Rectal smooth muscle tissue (tissue), 1 donor: ENCODE measurements around the gene AP1S1.
A peak's percentile ranks its signal among the peaks of the same experiment; 100 is the strongest.

ENCODE experiments used
- H3K27ac ChIP-seq: one replicate; pipeline ENCODE4 v1.7.0; 2013; ENCODE audit warnings: low read depth, low read length, inconsistent platforms
- H3K27me3 ChIP-seq: one replicate; pipeline ENCODE4 v1.7.0; 2013; ENCODE audit warnings: low read length; ENCODE audit not compliant: control insufficient read depth, insufficient read depth
- H3K36me3 ChIP-seq: one replicate; pipeline ENCODE4 v1.7.0; 2013; ENCODE audit warnings: low read length; ENCODE audit not compliant: control insufficient read depth, insufficient read depth
- H3K4me1 ChIP-seq: one replicate; pipeline ENCODE4 v1.7.0; 2013; ENCODE audit warnings: low read length; ENCODE audit not compliant: control insufficient read depth, insufficient read depth
- H3K4me3 ChIP-seq: one replicate; pipeline ENCODE4 v1.7.0; 2013; ENCODE audit warnings: low read length
- H3K9ac ChIP-seq: one replicate; pipeline ENCODE4 v1.7.0; 2013; ENCODE audit warnings: low read length

The AP1S1 gene

DNA sequence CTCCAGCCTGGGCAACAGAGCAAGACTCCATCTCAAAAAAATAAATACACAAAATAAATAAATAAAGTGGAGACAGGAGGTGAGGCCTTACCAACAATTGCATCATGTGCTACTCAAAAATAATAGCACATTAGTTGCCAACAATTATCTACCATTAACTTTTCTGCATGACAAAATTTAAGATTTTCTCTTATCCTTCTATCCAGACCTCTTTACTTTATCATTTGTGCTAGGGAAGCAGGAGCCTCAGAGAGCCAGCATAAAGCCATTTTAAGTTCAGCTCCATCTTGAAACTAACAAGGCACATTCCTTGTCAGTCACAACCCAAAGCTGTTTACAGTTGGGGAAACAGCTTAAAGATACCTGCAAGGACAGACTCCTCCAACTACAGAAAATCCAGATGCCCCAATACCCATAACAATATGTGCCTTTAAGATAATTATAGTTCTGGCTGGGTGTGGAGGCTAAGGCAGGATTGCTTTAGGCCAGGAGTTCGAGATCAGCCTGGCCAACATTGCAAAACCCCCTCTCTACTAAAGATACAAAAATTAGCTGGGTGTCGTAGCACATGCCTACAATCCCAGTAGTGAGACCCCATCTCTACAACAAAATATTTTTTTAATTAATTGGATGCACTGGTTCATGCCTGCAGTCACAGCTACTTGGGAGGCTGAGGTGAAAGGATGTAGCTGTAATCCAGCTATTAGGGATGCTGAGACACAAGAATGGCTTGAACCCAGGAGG is 2.2 kb upstream of the AP1S1 start:
- Histone ChIP-seq H3K4me1 (no peaks in the 10 kb centered on the region), H3K4me3 (no peak overlapping the region), H3K9ac (no peak overlapping the region), H3K27me3 (no peaks in the 10 kb centered on the region), H3K36me3 (no peaks in the 10 kb centered on the region), H3K27ac (no peak overlapping the region)

DNA sequence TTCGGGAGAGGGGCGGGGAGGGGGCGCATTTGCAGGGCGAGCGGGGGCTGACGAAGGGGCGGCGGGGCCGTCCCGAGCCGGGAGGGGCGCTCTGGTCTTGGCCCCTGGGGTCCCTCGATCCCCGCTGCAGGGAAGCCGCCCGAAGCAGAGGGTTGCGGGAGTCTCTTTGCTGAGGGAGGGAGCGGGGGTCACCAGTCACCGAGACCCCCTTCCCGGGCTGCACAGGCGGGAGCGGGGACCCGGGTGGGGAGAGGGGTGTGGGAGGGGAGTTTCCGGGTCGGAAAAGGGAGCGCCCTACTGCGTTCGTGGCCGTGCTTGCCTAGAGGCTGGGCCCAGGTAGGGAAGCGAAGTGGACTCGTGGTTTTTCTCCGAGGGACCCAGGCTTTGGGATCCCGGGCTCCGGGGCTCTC is 422 bp downstream of the AP1S1 start:
- Histone ChIP-seq H3K4me1 (no peaks in the 10 kb centered on the region), H3K27me3 (no peaks in the 10 kb centered on the region), H3K4me3 (peak overlapping the region; percentile 68), H3K36me3 (peaks cover 6% of the 10 kb centered on the region), H3K27ac (no peak overlapping the region), H3K9ac (no peak overlapping the region)

DNA sequence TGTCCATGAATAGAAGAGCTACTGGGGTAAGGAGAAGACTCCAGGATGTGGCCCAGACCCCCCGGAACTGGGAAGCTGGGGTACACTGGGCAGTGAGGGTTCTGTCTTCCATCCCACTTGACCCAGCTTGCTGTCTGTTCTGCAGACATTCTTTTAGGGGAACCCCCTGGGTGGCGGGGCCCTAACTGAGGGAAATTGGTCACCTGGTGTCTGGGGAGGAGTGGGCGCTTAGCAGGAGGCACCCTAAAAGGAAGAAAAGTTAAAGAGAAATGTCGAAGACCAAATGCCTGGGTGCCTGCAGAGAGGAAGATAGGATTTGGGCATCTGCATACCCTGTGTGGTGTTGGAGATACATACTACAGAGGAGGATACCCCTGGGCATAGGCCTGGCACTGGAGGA is 1.0 kb downstream of the AP1S1 start:
- no peak overlapping the region for H3K9ac ChIP-seq
- H3K27ac ChIP-seq: no peak overlapping the region

DNA sequence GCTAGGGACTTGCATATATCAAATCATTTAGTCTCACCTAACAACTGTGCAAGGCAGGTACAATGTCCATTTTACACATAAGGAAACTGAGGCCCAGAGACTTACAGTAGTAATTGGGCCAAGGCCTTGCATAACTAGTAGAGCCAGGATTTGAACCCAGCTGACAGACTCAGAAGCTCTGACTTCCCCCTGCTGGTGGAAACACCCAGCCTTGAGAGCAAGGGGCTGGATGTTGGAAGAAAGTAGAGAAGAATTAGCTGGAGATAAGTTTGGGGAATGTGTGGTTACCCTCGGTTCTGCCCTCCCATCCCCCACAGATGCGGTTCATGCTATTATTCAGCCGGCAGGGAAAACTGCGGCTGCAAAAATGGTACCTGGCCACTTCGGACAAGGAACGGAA is 2.0 kb downstream of the AP1S1 start:
- no peaks in the 10 kb centered on the region for H3K27me3 ChIP-seq
- H3K4me3 ChIP-seq: no peak overlapping the region
- H3K4me1 ChIP-seq: no peaks in the 10 kb centered on the region
- no peak overlapping the region for H3K27ac ChIP-seq
- peaks cover 9% of the 10 kb centered on the region for H3K36me3 ChIP-seq
- no peak overlapping the region for H3K9ac ChIP-seq

More for the DNA sequence above, 1.0 kb downstream of the AP1S1 start:
- Histone ChIP-seq H3K4me1 (no peaks in the 10 kb centered on the region), H3K27me3 (no peaks in the 10 kb centered on the region), H3K36me3 (peaks cover 7% of the 10 kb centered on the region), H3K4me3 (peak overlapping the region; percentile 68)

DNA sequence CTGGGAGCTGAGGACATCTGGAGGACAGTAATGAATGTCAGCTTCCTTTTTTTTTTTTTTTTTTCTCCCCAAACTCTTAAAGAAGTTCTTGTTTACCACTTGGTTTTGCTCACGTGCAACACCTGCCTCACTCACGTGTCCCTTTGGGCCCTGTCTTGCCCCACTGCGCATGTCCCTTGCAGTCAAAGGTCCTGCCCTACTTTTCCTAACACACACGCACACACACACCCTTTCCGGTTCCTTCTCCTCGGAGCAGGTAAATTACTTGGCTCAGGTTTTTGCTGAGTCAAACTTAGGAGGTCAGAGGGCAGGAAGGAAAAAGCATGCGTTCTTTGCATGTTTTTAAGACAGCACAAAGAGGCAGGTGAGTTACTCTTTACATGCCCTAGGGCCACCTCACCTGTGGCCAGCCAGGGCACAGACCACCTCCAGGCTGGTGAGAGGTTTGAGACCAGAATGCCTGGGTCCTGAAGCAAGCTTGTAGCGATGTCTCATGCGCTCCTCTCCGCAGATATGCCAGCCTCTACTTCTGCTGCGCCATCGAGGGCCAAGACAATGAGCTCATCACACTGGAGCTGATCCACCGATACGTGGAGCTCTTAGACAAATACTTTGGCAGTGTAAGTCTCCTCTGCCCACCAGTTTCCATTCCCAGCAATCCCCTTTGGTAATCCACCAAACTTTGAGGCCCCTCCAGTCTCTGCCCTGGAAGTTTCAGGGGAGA is 2.8 kb downstream of the AP1S1 start:
- H3K27me3 ChIP-seq: peaks cover 4% of the 10 kb centered on the region
- H3K9ac ChIP-seq: no peak overlapping the region
- H3K36me3 ChIP-seq: peaks cover 9% of the 10 kb centered on the region
- H3K4me1 ChIP-seq: no peaks in the 10 kb centered on the region
- no peak overlapping the region for H3K4me3 ChIP-seq
- H3K27ac ChIP-seq: no peak overlapping the region

DNA sequence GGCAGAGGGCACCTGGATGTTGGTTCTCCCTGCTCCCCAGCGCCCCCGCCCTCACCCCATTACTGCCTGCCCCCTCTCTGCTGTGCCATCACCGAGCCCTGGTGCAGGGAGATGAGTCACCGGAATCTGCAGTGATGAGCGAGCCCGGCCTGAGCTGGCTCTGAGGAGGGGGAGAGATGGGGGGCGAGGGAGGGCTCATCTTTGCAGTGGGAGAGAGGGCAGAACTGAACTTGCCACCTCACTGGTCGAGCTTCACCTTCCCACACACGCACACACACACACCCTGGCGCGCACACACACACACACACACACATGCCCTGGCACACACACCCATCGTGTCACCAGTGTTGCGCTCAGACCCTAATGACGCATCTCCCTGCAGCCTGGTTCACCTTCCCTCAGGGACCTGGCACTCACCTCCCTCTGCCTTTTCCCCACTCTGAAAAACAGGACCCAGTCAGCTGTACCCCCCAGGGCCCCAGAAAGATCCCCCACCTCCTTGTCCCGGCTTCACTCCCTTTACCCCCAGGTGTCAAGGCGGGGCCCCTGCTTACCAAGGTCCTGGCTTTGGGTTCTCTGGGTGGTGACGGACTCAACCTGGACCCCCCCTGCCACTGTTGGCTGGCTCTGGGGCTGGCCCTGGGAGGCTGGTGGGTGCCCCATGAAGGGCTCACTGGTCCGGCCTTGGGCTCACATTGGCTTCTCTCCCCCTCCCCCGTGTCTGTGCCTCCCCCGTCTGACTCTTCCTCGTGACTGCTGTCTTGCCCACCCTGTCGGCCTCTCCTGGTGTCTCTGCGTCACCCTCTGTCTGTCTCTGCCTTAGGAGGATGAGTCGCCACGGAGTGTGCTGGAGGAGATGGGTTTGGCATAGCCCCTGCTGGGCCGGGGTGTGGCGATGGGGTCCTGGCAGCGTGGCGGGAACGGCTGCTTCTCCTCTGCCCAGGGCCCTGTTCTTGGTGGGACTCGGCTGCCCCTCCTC is 5.7 kb downstream of the AP1S1 start:
- Histone ChIP-seq H3K27ac (no peak overlapping the region), H3K27me3 (peaks cover 21% of the 10 kb centered on the region), H3K4me3 (no peak overlapping the region), H3K4me1 (no peaks in the 10 kb centered on the region), H3K9ac (no peak overlapping the region), H3K36me3 (peaks cover 9% of the 10 kb centered on the region)

DNA sequence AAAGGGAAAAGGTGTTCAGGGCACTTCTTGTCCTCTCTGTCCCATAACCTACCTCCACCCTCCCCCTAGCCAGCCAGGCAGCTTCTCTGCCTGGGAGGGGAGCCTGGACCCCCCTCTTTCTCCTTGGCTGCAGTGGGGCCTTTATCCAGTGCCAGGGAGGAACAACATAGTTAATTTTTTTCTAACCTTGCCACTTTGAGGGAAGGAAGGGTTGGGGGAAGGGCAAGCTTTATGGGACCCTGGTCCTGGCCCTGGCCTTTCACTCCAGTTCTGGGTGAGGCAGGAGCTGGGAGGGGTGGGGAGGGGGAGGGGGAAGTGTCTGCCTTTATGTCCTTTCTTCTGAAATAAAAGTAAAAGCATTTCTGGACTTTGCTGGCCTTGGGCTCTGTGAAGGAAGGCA is 6.6 kb downstream of the AP1S1 start:
- Histone ChIP-seq H3K27ac (no peak overlapping the region), H3K9ac (no peak overlapping the region), H3K36me3 (peaks cover 9% of the 10 kb centered on the region), H3K27me3 (peaks cover 27% of the 10 kb centered on the region), H3K4me1 (peaks cover 2% of the 10 kb centered on the region), H3K4me3 (no peak overlapping the region)

DNA sequence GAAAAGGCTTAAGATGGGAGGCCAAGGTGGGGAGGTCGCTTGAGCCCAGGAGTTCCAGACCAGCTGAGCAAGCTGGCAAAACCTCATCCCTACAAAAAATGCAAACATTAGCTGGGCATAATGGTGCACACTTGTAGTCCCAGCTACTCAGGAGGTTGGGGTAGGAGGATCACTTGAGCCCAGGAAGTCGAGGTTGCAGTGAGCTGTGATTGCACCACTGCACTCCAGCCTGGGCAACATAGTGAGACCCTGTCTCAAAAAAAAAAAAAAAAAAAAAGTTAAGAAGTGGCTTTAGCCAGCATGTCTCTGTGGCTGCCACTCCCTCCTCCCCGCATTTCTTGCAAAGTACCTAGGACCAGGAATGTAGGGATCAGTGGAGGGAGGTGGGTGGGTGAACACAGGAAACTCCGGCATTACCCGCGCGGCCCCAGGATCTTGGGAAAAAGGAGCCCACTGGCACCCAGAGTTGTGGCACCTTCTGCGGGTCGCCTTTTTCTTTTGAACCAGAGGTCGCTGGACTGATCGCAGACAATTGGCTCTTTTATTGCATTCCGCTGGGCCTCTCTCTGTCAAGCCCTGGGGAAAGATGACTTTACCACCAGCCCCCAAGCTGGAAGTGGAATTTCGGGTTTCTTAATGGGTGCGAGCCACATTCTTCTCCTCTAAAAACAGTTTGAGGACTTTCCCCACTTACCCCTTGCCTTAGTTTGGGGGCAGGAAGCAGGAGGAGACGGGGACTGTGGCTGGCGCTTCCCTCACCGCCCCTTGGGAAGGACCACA is 7.6 kb downstream of the AP1S1 start:
- Histone ChIP-seq H3K4me3 (no peak overlapping the region), H3K36me3 (peaks cover 9% of the 10 kb centered on the region), H3K9ac (no peak overlapping the region), H3K27ac (no peak overlapping the region), H3K27me3 (peaks cover 32% of the 10 kb centered on the region), H3K4me1 (peaks cover 2% of the 10 kb centered on the region)

DNA sequence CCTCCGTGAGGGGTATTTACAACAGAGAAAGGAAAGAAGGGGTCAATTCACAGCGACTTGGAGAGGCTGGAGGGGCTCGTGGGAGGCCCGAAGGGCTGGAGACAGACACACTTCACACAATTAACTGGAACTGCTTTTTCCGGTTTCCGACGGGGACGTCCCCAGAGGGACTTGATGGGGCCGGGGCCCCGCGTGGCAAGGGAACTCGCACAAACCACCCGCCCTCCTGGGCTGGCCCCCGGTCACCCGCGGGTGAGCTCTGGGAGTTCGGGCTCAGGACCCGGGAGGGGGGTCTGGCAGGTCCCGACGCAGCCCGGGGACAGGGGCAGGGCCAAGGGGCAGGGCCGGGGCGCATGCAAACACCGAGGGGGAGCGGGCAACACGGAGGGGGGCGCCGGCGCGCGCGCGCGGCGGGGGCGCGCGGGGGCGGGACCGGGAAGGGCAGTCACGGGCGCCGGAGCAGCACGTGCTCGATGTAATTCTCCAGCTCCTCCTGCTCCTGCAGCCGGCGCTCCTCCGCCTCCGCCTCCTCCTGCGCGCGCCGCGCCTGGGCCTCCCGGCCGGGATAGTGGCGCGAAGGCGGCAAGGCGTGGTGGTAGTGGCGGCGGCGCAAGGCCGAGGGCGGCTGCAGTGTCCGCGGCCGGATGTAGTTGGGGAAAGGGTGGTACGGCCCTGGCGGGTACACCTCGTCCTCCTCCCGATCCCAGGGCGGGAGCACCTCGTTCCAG is 8.4 kb downstream of the AP1S1 start:
- Histone ChIP-seq H3K27ac (no peak overlapping the region), H3K4me1 (peaks cover 2% of the 10 kb centered on the region), H3K9ac (no peak overlapping the region), H3K4me3 (peak overlapping the region; percentile 22), H3K36me3 (peaks cover 9% of the 10 kb centered on the region), H3K27me3 (peaks cover 39% of the 10 kb centered on the region)

DNA sequence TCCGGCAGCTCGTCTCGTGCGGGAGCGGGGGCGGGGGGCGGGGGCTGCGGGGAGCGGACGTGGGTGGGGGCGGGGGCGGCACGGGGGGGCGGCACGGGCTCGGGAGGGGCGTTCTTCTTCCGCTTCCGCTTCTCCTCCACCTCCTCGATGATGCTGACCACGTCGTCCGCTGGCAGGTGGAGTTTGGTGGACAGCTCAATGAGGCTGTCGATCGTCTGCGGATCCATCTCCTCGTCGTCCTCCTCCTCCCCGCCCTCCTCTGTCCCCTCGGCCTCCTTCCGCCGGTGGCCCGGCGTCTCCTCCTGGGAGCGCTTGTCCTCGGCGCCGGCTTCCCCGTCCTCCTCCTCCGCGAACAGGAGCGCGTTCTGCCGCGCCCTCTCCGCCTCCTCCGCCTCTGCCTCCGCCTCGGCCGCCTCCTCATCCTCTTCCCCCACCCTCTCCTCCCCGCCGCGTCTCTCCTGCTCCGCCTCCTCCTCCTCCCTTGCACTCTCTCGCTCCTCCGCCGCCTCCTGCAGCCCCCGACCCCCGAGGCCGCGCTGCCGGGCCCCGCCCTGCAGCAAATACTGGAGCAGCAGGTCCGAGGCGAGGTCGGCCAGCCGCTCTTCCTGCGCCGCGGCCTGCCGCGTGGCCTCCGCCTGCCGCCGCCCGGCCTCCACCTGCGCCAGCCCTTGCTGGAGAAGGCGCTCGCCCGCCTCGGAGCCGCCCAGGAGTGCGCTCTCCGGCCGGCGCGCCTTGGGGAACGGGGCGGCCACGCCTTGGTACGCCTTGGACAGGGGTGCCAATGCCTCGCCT is 9.2 kb downstream of the AP1S1 start:
- no peak overlapping the region for H3K9ac ChIP-seq
- no peak overlapping the region for H3K27ac ChIP-seq
- H3K27me3 ChIP-seq: peaks cover 44% of the 10 kb centered on the region
- H3K36me3 ChIP-seq: peaks cover 9% of the 10 kb centered on the region
- H3K4me3 ChIP-seq: peak overlapping the region; percentile 43
- H3K4me1 ChIP-seq: peaks cover 2% of the 10 kb centered on the region
